ENCODE data around the gene NPAS3. TPM values are rescaled to one million over a fixed set of nuclear protein-coding genes. Genes with fewer than 3 reads are reported as not detected.

Gene NPAS3
- total and polyA plus RNA-seq, 2 of the 8 experiments (the other 6 are each of a cell fraction or from before 2014, with no cell fraction given) = 0.11 to 0.60 TPM

GRCh38 chr14:33062881-33063280 is 124.2 kb downstream of the NPAS3 start:
- Histone ChIP-seq H3K56ac (replicated peaks; ENCODE audit: insufficient read length, low read depth, low read length) (no peak overlapping the region), H3K14ac (ENCODE audit: insufficient read length) (no peak overlapping the region), H3K18ac (ENCODE audit: extremely low read depth, low read length) (no peak overlapping the region), H3K4me3 (ENCODE audit: extremely low read depth in 1 of 4, insufficient read depth in 2 of 4, low read depth in 3 of 4, low read length in 4 of 4) (no peak overlapping the region), H3K4ac (replicated peaks; ENCODE audit: insufficient read length, low read depth, low read length) (no peak overlapping the region), H2BK120ac (replicated peaks; ENCODE audit: low read depth, low read length) (no peak overlapping the region), H3K27me3 (replicated peaks in 1 of 4; ENCODE audit: control insufficient read depth in 3 of 4, extremely low read depth in 1 of 4, insufficient read depth in 3 of 4, low read length in 3 of 4) (no peaks in the 10 kb centered on the region), H3K23me2 (ENCODE audit: low read depth, low read length) (no peaks in the 10 kb centered on the region), H2BK20ac (ENCODE audit: low read length) (no peak overlapping the region), H3K9me3 (ENCODE audit: insufficient read depth in 2 of 2, low read depth in 1 of 2, low read length in 1 of 2) (no peaks in the 10 kb centered on the region), H2AK5ac (ENCODE audit: low read depth, low read length) (no peak overlapping the region), H3K79me1 (ENCODE audit: low read depth, low read length) (no peaks in the 10 kb centered on the region), H3K4me1 (replicated peaks in 1 of 4; ENCODE audit: control insufficient read depth in 3 of 4, insufficient read depth in 4 of 4, low read length in 3 of 4) (no peaks in the 10 kb centered on the region), H3K79me2 (ENCODE audit: control insufficient read depth in 1 of 2, insufficient read depth in 2 of 2, low read length in 2 of 2) (no peaks in the 10 kb centered on the region), H2BK15ac (ENCODE audit: low read length) (no peak overlapping the region), H3K36me3 (ENCODE audit: control insufficient read depth in 2 of 4, insufficient read depth in 4 of 4, low read length in 3 of 4) (no peaks in the 10 kb centered on the region), H4K5ac (ENCODE audit: insufficient read length, low read depth, low read length) (no peak overlapping the region), H3K9ac (replicated peaks in 1 of 4; ENCODE audit: extremely low read depth in 1 of 4, low read depth in 3 of 4, low read length in 3 of 4) (no peak overlapping the region), H2BK12ac (ENCODE audit: low read depth, low read length) (no peak overlapping the region), H4K8ac (ENCODE audit: extremely low read depth, insufficient read depth, low read length) (no peak overlapping the region), H3K4me2 (ENCODE audit: insufficient read depth in 1 of 2, low read depth in 2 of 2, low read length in 2 of 2) (no peak overlapping the region), H2BK5ac (ENCODE audit: low read depth, low read length) (no peak overlapping the region), H4K91ac (replicated peaks; ENCODE audit: insufficient read length, low read length) (no peak overlapping the region), H2AFZ (ENCODE audit: low read length) (no peak overlapping the region), H3K23ac (ENCODE audit: insufficient read length) (no peak overlapping the region), H4K20me1 (replicated peaks in 1 of 2; ENCODE audit: control insufficient read depth in 1 of 2, insufficient read depth in 2 of 2, low read length in 2 of 2) (no peaks in the 10 kb centered on the region), H3K27ac (ENCODE audit: low read depth, low read length) (no peak overlapping the region)
- 94% methylated on average over 2 of the region's 2 CpGs; no CpG with 5 or more reads in 1 of the 2 experiments for WGBS, 2 experiments (ENCODE audit: extremely low coverage in 1 of 2, insufficient coverage in 1 of 2, insufficient read length in 1 of 2, insufficient replicate concordance in 2 of 2, low coverage in 1 of 2, low lambda C conversion rate in 2 of 2, missing lambda C conversion rate in 1 of 2)
- FAIRE-seq = no peak
- no peak for DNase-seq (ENCODE audit: low read depth in 1 of 2, low spot score in 2 of 2)
- ChIA-PET CTCF (ENCODE audit: partially characterized antibody) (no interaction called here), POLR2A (ENCODE audit: partially characterized antibody) (no interaction called here)
- TF ChIP-seq TCF12 (IDR thresholded peaks at IDR 0.05; ENCODE audit: low read depth, low read length) = no peak

Data from H1 (cell line).